A549 (cell line): ENCODE results near the gene ESAM. TPM values are rescaled to one million over a fixed set of nuclear protein-coding genes. Genes with fewer than 3 reads are reported as not detected.

Experiments
- ATAC-seq, 2 experiments: fragments of 200-7000 bp in 1 of 2; fragments of >200 bp in 1 of 2; cut with Nextera tagmentation in 1 of 2; cut with Tn5 transposase in 1 of 2; 3 replicates each; pipeline versions ENCODE4 v1.8.0 to v1.9.1; 2018 to 2020; ENCODE audit warnings: mild to moderate bottlenecking in 1 of 2, moderate library complexity in 1 of 2
- CTCF ChIA-PET: fragments of 300-600 bp; sonication (Branson Sonifier 250); formaldehyde crosslinking; extraction: SDS; loops from one replicate; lab custom pipeline; 2021; ENCODE audit warnings: antibody characterized with exemption, inconsistent platforms; lab: Yijun Ruan, JAX
- POLR2A ChIA-PET: fragments of 350-600 bp; formaldehyde crosslinking; extraction: SDS; loops from one replicate; lab custom pipeline; 2021; ENCODE audit warnings: antibody characterized with exemption, inconsistent platforms; lab: Yijun Ruan, JAX
- DNase-seq, 2 experiments: peaks; one replicate each; pipeline versions ENCODE4 v3.0.0 to v3.0.0-alpha.2; 2011 to 2016; ENCODE audit warnings: low read depth in 1 of 2, low spot score in 1 of 2
- FAIRE-seq: peaks from 2 replicates; lab custom pipeline; 2011; peaks lifted over from hg19 to GRCh38; lab: Jason Lieb, UNC
- H3K27ac ChIP-seq, 2 experiments: fragments of >200 bp; sonication (Bioruptor Twin); formaldehyde crosslinking; 3 replicates each; pipeline ENCODE4 v1.5.1; 2016 to 2017
- H3K4me1 ChIP-seq: fragments of >200 bp; sonication (Bioruptor Twin); formaldehyde crosslinking; 3 replicates; pipeline ENCODE4 v1.6.1; 2016
- H3K4me2 ChIP-seq: fragments of >200 bp; sonication (Bioruptor Twin); formaldehyde crosslinking; 3 replicates; pipeline ENCODE4 v1.6.1; 2016
- H3K4me3 ChIP-seq: fragments of >200 bp; sonication (Bioruptor Twin); formaldehyde crosslinking; 3 replicates; pipeline ENCODE4 v1.5.1; 2016
- H3K9me3 ChIP-seq: fragments of >200 bp; sonication (Bioruptor Twin); formaldehyde crosslinking; 3 replicates; pipeline ENCODE4 v1.6.1; 2016
- CBX2 ChIP-seq: fragments of 200-600 bp; sonication (generic); IDR thresholded peaks from 2 replicates; pipeline ENCODE4 v1.6.1; 2016; ENCODE audit warnings: low read depth, mild to moderate bottlenecking, borderline replicate concordance
- CBX8 ChIP-seq: fragments of 200-600 bp; sonication (generic); IDR thresholded peaks from 2 replicates; pipeline ENCODE4 v1.6.1; 2016
- CHD4 ChIP-seq: fragments of 200-600 bp; sonication (generic); IDR thresholded peaks from 2 replicates; pipeline ENCODE4 v1.6.1; 2016; ENCODE audit warnings: antibody characterized with exemption, mild to moderate bottlenecking, borderline replicate concordance
- ESRRA ChIP-seq: fragments of 150-350 bp; IDR thresholded peaks from 2 replicates; pipeline ENCODE4 v1.6.1; 2014; ENCODE audit warnings: mild to moderate bottlenecking, low read length, borderline replicate concordance
- FOSL2 ChIP-seq, 2 experiments: fragments of 450-650 bp in 1 of 2; fragments of >200 bp in 1 of 2; sonication (Bioruptor Twin) in 1 of 2; formaldehyde crosslinking; IDR thresholded peaks; 2 replicates each; pipeline versions ENCODE4 v1.5.0 to v1.6.1; 2016 to 2020; ENCODE audit warnings: mild to moderate bottlenecking in 1 of 2, moderate library complexity in 1 of 2
- FOXS1 ChIP-seq: fragments of 250-450 bp; sonication (Bioruptor Pico); IDR thresholded peaks from 2 replicates; pipeline ENCODE4 v1.5.0; 2020; ENCODE audit warnings: mild to moderate bottlenecking, moderate library complexity
- GATA3 ChIP-seq: IDR thresholded peaks from 2 replicates; pipeline ENCODE4 v1.6.1; 2012; ENCODE audit warnings: borderline replicate concordance
- HDAC2 ChIP-seq: fragments of 200-600 bp; sonication (generic); IDR thresholded peaks from 2 replicates; pipeline ENCODE4 v1.6.1; 2016
- HEYL ChIP-seq: fragments of 250-450 bp; sonication (Bioruptor Pico); IDR thresholded peaks from 2 replicates; pipeline ENCODE4 v1.8.0; 2021; ENCODE audit warnings: mild to moderate bottlenecking, moderate library complexity
- HOXA7 ChIP-seq: fragments of 250-450 bp; sonication (Bioruptor Pico); IDR thresholded peaks from 2 replicates; pipeline ENCODE4 v1.5.0; 2020; ENCODE audit warnings: mild to moderate bottlenecking, moderate library complexity
- HOXB13 ChIP-seq: fragments of 250-450 bp; sonication (Bioruptor Pico); IDR thresholded peaks from 2 replicates; pipeline ENCODE4 v1.5.0; 2020; ENCODE audit warnings: low read depth, mild to moderate bottlenecking, moderate library complexity
- HOXB5 ChIP-seq: fragments of 250-450 bp; sonication (Bioruptor Pico); IDR thresholded peaks from 2 replicates; pipeline ENCODE4 v1.5.0; 2020; ENCODE audit warnings: mild to moderate bottlenecking, moderate library complexity
- JUN ChIP-seq, 2 experiments: fragments of >200 bp; sonication (Bioruptor Twin); formaldehyde crosslinking; IDR thresholded peaks; 2 replicates in 1 of 2; 3 replicates in 1 of 2; pipeline ENCODE4 v1.6.1; 2016 to 2017
- MAFK ChIP-seq: fragments of 450-650 bp; IDR thresholded peaks from 2 replicates; pipeline ENCODE4 v1.6.1; 2014; ENCODE audit not compliant: partially characterized antibody
- MAZ ChIP-seq: fragments of 150-350 bp; IDR thresholded peaks from 2 replicates; pipeline ENCODE4 v1.6.1; 2014; ENCODE audit warnings: antibody characterized with exemption, low read depth, low read length, borderline replicate concordance
- MYC ChIP-seq: IDR thresholded peaks from 2 replicates; pipeline ENCODE4 v1.6.1; 2012; ENCODE audit warnings: mild to moderate bottlenecking, inconsistent platforms, low read length, improper control_type of control experiment, borderline replicate concordance
- PBX3 ChIP-seq: IDR thresholded peaks from 2 replicates; pipeline ENCODE4 v1.6.1; 2012
- PHF8 ChIP-seq: fragments of 200-600 bp; sonication (generic); IDR thresholded peaks from 2 replicates; pipeline ENCODE4 v1.6.1; 2016; ENCODE audit warnings: low read depth, mild to moderate bottlenecking, antibody characterized with exemption, moderate library complexity, borderline replicate concordance
- POLR2AphosphoS2 ChIP-seq: conservative IDR thresholded peaks from 2 replicates; pipeline ENCODE4 v1.6.1; 2012; ENCODE audit warnings: low read length, improper control_type of control experiment, inconsistent platforms
- RAD21 ChIP-seq, 2 experiments: fragments of >200 bp in 1 of 2; sonication (Bioruptor Twin) in 1 of 2; formaldehyde crosslinking in 1 of 2; IDR thresholded peaks in 1 of 2; conservative IDR thresholded peaks in 1 of 2; 2 replicates in 1 of 2; 3 replicates in 1 of 2; pipeline ENCODE4 v1.6.1; 2012 to 2018; ENCODE audit warnings: inconsistent platforms in 1 of 2
- RCOR1 ChIP-seq: fragments of 150-350 bp; IDR thresholded peaks from 2 replicates; pipeline ENCODE4 v1.6.1; 2014; ENCODE audit warnings: antibody characterized with exemption, low read length, low read depth
- REST ChIP-seq: fragments of 200-600 bp; sonication (generic); IDR thresholded peaks from 2 replicates; pipeline ENCODE4 v1.6.1; 2016; ENCODE audit warnings: antibody characterized with exemption, mild to moderate bottlenecking, moderate library complexity
- SMC3 ChIP-seq: fragments of >200 bp; sonication (Bioruptor Twin); formaldehyde crosslinking; IDR thresholded peaks from 3 replicates; pipeline ENCODE4 v1.6.1; 2018; ENCODE audit warnings: inconsistent platforms
- TFCP2L1 ChIP-seq: fragments of 250-450 bp; sonication (Bioruptor Pico); IDR thresholded peaks from 2 replicates; pipeline ENCODE4 v1.5.0; 2021; ENCODE audit warnings: mild to moderate bottlenecking
- USF2 ChIP-seq: fragments of 450-650 bp; IDR thresholded peaks from 2 replicates; pipeline ENCODE4 v1.6.1; 2014; ENCODE audit warnings: antibody characterized with exemption
- ZNF302 ChIP-seq: fragments of 250-450 bp; sonication (Bioruptor Pico); IDR thresholded peaks from 2 replicates; pipeline ENCODE4 v1.9.0; 2021; ENCODE audit warnings: inconsistent platforms, mild to moderate bottlenecking, moderate library complexity
- ZSCAN20 ChIP-seq: fragments of 250-450 bp; sonication (Bioruptor Pico); IDR thresholded peaks from 2 replicates; pipeline ENCODE4 v1.8.0; 2022; ENCODE audit warnings: mild to moderate bottlenecking, moderate library complexity
- WGBS: methylation state at CpG from one replicate; pipeline ENCODE4 v1.1.6; 2017; ENCODE audit errors: missing lambda C conversion rate; 5-methylcytosine and 5-hydroxymethylcytosine counted together
- polyA plus RNA-seq, 4 experiments: library from polyadenylated mRNA; depleted of rRNA in 3 of 4; stranded (reverse); fragments of >200 nt; fragmentation: RNase III in 1 of 4; extraction: RNeasy Plus Mini Kit Qiagen cat#74134 plus additional on column Dnase treatment in 1 of 4; gene quantifications; 2 replicates in 3 of 4; 3 replicates in 1 of 4; pipeline ENCODE4 v1.2.3, GENCODE V29; 2011 to 2017
- TF ChIP-seq, protein P1 (sequence below): fragments of 150-350 bp; IDR thresholded peaks from 2 replicates; pipeline ENCODE4 v1.6.1; 2014; ENCODE audit warnings: low read depth, mild to moderate bottlenecking, low read length
- TF ChIP-seq, protein P2 (sequence below): IDR thresholded peaks from 2 replicates; pipeline ENCODE4 v1.6.1; 2012; ENCODE audit warnings: low read depth, borderline replicate concordance
- TF ChIP-seq, protein P3 (sequence below): fragments of >200 bp; sonication (Bioruptor Twin); formaldehyde crosslinking; IDR thresholded peaks from 2 replicates; pipeline ENCODE4 v1.6.1; 2016

The ESAM gene
- polyA plus RNA-seq, 2 of the 4 experiments (the other 2 are of a cell fraction): 6.2 to 11.7 TPM

GRCh38 chr11:124784051-124784450, 22.0 kb upstream of the ESAM start:
- FAIRE-seq (no peak), DNase-seq (no peak), ATAC-seq (no peak)
- TF ChIP-seq ESRRA (no peak), RAD21 (conservative IDR thresholded peaks at IDR 0.05 in 1 of 2, IDR thresholded peaks at IDR 0.05 in 1 of 2) (no peak), PHF8 (no peak), TFCP2L1 (CRISPR knock-in tag) (no peak), FOSL2 (IDR thresholded peaks at IDR 0.05) (no peak), FOSL2 (CRISPR knock-in tag; IDR thresholded peaks at IDR 0.05) (no peak), MAZ (no peak), CHD4 (no peak), HEYL (CRISPR knock-in tag) (no peak), FOXS1 (no peak), HOXA7 (no peak), HDAC2 (no peak), HOXB13 (CRISPR knock-in tag) (no peak), HOXB5 (CRISPR knock-in tag) (no peak), PBX3 (no peak), REST (no peak), USF2 (no peak), RCOR1 (no peak), MYC (no peak), GATA3 (no peak)
- TF ChIP-seq, protein P1, sequence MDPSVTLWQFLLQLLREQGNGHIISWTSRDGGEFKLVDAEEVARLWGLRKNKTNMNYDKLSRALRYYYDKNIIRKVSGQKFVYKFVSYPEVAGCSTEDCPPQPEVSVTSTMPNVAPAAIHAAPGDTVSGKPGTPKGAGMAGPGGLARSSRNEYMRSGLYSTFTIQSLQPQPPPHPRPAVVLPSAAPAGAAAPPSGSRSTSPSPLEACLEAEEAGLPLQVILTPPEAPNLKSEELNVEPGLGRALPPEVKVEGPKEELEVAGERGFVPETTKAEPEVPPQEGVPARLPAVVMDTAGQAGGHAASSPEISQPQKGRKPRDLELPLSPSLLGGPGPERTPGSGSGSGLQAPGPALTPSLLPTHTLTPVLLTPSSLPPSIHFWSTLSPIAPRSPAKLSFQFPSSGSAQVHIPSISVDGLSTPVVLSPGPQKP: no peak
- CTCF ChIA-PET: interaction anchor here (0.6 to 3.8 kb wide), 5 partner anchors 9 to 139 kb away, joined by 3 to 14 read pairs (median 5); partner anchors contain the start of gene ESAM
- POLR2A ChIA-PET: no interaction called here
- Histone ChIP-seq H3K27ac (no peak overlapping the region), H3K4me3 (no peak overlapping the region), H3K4me1 (no peaks in the 10 kb centered on the region), H3K4me2 (no peak overlapping the region), H3K9me3 (no peaks in the 10 kb centered on the region)
- whole genome bisulfite sequencing: 94% methylated on average over 2 of the region's 2 CpGs

DNA sequence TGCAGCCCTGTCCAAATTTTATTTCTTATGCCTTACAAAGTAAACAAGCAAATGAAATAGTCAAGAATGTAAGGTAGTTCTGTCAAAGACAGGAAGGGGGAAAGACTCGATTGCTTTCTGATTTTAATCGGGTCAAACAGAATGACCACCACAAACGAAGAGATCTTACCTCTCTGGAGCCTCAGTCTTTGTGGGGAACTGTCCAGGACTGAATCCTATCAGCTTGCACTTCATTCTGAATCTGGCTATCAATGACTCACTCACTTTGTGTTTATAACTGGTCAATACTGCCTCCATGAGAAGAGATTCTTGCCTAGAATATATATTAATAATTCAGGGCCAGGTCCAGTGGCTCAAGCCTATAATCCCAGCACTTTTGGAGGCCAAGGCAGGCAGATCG, 20.9 kb upstream of the ESAM start:
- 93% methylated on average over 4 of the region's 4 CpGs for WGBS
- POLR2A ChIA-PET: no interaction called here
- DNase-seq (no peak), ATAC-seq (no peak), FAIRE-seq (no peak)
- Histone ChIP-seq H3K4me1 (no peaks in the 10 kb centered on the region), H3K4me3 (no peak overlapping the region), H3K9me3 (no peaks in the 10 kb centered on the region), H3K27ac (no peak overlapping the region), H3K4me2 (no peak overlapping the region)
- CTCF ChIA-PET: interaction anchor here (0.7 to 3.8 kb wide), 6 partner anchors 10 to 138 kb away, joined by 3 to 14 read pairs (median 5); partner anchors contain the start of gene ESAM
- TF ChIP-seq, protein P2, sequence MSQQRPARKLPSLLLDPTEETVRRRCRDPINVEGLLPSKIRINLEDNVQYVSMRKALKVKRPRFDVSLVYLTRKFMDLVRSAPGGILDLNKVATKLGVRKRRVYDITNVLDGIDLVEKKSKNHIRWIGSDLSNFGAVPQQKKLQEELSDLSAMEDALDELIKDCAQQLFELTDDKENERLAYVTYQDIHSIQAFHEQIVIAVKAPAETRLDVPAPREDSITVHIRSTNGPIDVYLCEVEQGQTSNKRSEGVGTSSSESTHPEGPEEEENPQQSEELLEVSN: no peak
- TF ChIP-seq RAD21 (conservative IDR thresholded peaks at IDR 0.05 in 1 of 2, IDR thresholded peaks at IDR 0.05 in 1 of 2) (no peak), JUN (IDR thresholded peaks at IDR 0.05) (no peak), HOXB13 (CRISPR knock-in tag) (no peak), ZSCAN20 (CRISPR knock-in tag) (no peak), POLR2AphosphoS2 (no peak), MAFK (no peak), CBX8 (no peak), SMC3 (no peak), CBX2 (no peak), ZNF302 (CRISPR knock-in tag) (no peak)
- TF ChIP-seq, protein P1: no peak
- TF ChIP-seq, protein P3, sequence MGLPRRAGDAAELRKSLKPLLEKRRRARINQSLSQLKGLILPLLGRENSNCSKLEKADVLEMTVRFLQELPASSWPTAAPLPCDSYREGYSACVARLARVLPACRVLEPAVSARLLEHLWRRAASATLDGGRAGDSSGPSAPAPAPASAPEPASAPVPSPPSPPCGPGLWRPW: no peak
